NB4 (cell line): ENCODE results near the gene SVIL.

ENCODE experiments used
- CTCF ChIP-seq: IDR thresholded peaks from one replicate; pipeline ENCODE4 v1.5.1; 2012; ENCODE audit warnings: low read depth, low read length
- MAX ChIP-seq: IDR thresholded peaks from 2 replicates; pipeline ENCODE4 v1.6.1; 2011; ENCODE audit warnings: low read depth, low read length
- MYC ChIP-seq: IDR thresholded peaks from 2 replicates; pipeline ENCODE4 v1.6.1; 2011; ENCODE audit warnings: low read depth, low read length
- POLR2A ChIP-seq: IDR thresholded peaks from 2 replicates; pipeline ENCODE4 v1.6.1; 2011; ENCODE audit warnings: mild to moderate bottlenecking; ENCODE audit not compliant: insufficient read length; ENCODE audit errors: extremely low read depth

GRCh38 chr10:29608476-29609301 lies 26.1 kb downstream of the SVIL start:
- TF ChIP-seq CTCF (no peak), MYC (no peak), POLR2A (no peak), MAX (no peak)
